ENCODE measurements around the gene CCL4L2. TPM values are rescaled to one million over a fixed set of nuclear protein-coding genes. Genes with fewer than 3 reads are reported as not detected.
"Not testable (repeated sequence)": the region's sequence is repeated elsewhere in the genome, so short reads cannot be mapped to it uniquely, and the experiment has no call there.

The CCL4L2 gene
- total RNA-seq, 1 experiment from 2014 or later = not detected

GRCh38 chr17:36205637-36206485, 5.0 kb upstream of the CCL4L2 start:
- H3K27me3 ChIP-seq (replicated peaks) = peaks cover 6% of the 10 kb centered on the region
- H3K4me1 ChIP-seq (replicated peaks) = no peaks in the 10 kb centered on the region
- H3K4me3 ChIP-seq = no peak overlapping the region
- no peak overlapping the region for H3K27ac ChIP-seq
- DNase-seq (ENCODE audit: low read depth in 1 of 2, low spot score in 2 of 2) = no peak
- no peaks in the 10 kb centered on the region for H3K36me3 ChIP-seq
- no peaks in the 10 kb centered on the region for H3K9me3 ChIP-seq (replicated peaks)

- not testable (repeated sequence) for H3K27ac ChIP-seq; H3K4me3 ChIP-seq; H3K27me3 ChIP-seq (replicated peaks); DNase-seq (ENCODE audit: low read depth in 1 of 2, low spot score in 2 of 2); H3K4me1 ChIP-seq (replicated peaks); H3K9me3 ChIP-seq (replicated peaks); H3K36me3 ChIP-seq
These were observed 4.4 kb upstream of the CCL4L2 start for GRCh38 chr17:36206486-36206821.

- H3K9me3 ChIP-seq (replicated peaks); H3K4me1 ChIP-seq (replicated peaks); H3K36me3 ChIP-seq; H3K27me3 ChIP-seq (replicated peaks); H3K4me3 ChIP-seq; DNase-seq (ENCODE audit: low read depth in 1 of 2, low spot score in 2 of 2); H3K27ac ChIP-seq: not testable (repeated sequence)
These were observed 3.5 kb upstream of the CCL4L2 start for GRCh38 chr17:36207383-36207782.

- no peaks in the 10 kb centered on the region for H3K36me3 ChIP-seq
- peaks cover 19% of the 10 kb centered on the region for H3K27me3 ChIP-seq (replicated peaks)
- no peaks in the 10 kb centered on the region for H3K4me1 ChIP-seq (replicated peaks)
- DNase-seq (ENCODE audit: low read depth in 1 of 2, low spot score in 2 of 2) = no peak
- H3K4me3 ChIP-seq = no peak overlapping the region
- H3K27ac ChIP-seq = no peak overlapping the region
- H3K9me3 ChIP-seq (replicated peaks) = no peaks in the 10 kb centered on the region
These were observed 1.3 kb upstream of the CCL4L2 start for GRCh38 chr17:36209575-36209974.

GRCh38 chr17:36211484-36212271, 815 bp downstream of the CCL4L2 start:
- not testable (repeated sequence) for DNase-seq (ENCODE audit: low read depth in 1 of 2, low spot score in 2 of 2); H3K27ac ChIP-seq; H3K9me3 ChIP-seq (replicated peaks); H3K4me3 ChIP-seq; H3K36me3 ChIP-seq; H3K4me1 ChIP-seq (replicated peaks)
- H3K27me3 ChIP-seq (replicated peaks) = peaks cover 20% of the 10 kb centered on the region

- Histone ChIP-seq H3K9me3 (replicated peaks) (no peaks in the 10 kb centered on the region), H3K27me3 (replicated peaks) (peaks cover 18% of the 10 kb centered on the region), H3K27ac (no peak overlapping the region), H3K4me3 (no peak overlapping the region), H3K36me3 (no peaks in the 10 kb centered on the region), H3K4me1 (replicated peaks) (no peaks in the 10 kb centered on the region)
- DNase-seq (ENCODE audit: low read depth in 1 of 2, low spot score in 2 of 2) = no peak
These were observed 1.4 kb downstream of the CCL4L2 start for GRCh38 chr17:36212272-36212605.

- Histone ChIP-seq H3K4me3 (no peak overlapping the region), H3K4me1 (replicated peaks) (no peaks in the 10 kb centered on the region), H3K36me3 (no peaks in the 10 kb centered on the region), H3K27me3 (replicated peaks) (peaks cover 18% of the 10 kb centered on the region), H3K27ac (no peak overlapping the region), H3K9me3 (replicated peaks) (no peaks in the 10 kb centered on the region)
- no peak for DNase-seq (ENCODE audit: low read depth in 1 of 2, low spot score in 2 of 2)
These were observed 2.1 kb downstream of the CCL4L2 start for GRCh38 chr17:36212966-36213365.

- H3K9me3 ChIP-seq (replicated peaks) = no peaks in the 10 kb centered on the region
- H3K36me3 ChIP-seq = no peaks in the 10 kb centered on the region
- no peaks in the 10 kb centered on the region for H3K4me1 ChIP-seq (replicated peaks)
- no peak overlapping the region for H3K27ac ChIP-seq
- peaks cover 18% of the 10 kb centered on the region for H3K27me3 ChIP-seq (replicated peaks)
- no peak for DNase-seq (ENCODE audit: low read depth in 1 of 2, low spot score in 2 of 2)
- no peak overlapping the region for H3K4me3 ChIP-seq
These were observed 2.8 kb downstream of the CCL4L2 start for GRCh38 chr17:36213695-36214094.

- H3K9me3 ChIP-seq (replicated peaks) = no peaks in the 10 kb centered on the region
- H3K36me3 ChIP-seq = no peaks in the 10 kb centered on the region
- H3K4me1 ChIP-seq (replicated peaks) = no peaks in the 10 kb centered on the region
- no peak for DNase-seq (ENCODE audit: low read depth in 1 of 2, low spot score in 2 of 2)
- H3K4me3 ChIP-seq = no peak overlapping the region
- peaks cover 16% of the 10 kb centered on the region for H3K27me3 ChIP-seq (replicated peaks)
- H3K27ac ChIP-seq = no peak overlapping the region
These were observed 4.1 kb downstream of the CCL4L2 start for GRCh38 chr17:36214918-36215317.

- not testable (repeated sequence) for H3K4me1 ChIP-seq (replicated peaks); H3K36me3 ChIP-seq; H3K9me3 ChIP-seq (replicated peaks); H3K4me3 ChIP-seq; DNase-seq (ENCODE audit: low read depth in 1 of 2, low spot score in 2 of 2); H3K27ac ChIP-seq
- H3K27me3 ChIP-seq (replicated peaks) = peaks cover 20% of the 10 kb centered on the region
These were observed 4.8 kb downstream of the CCL4L2 start for GRCh38 chr17:36215406-36216308.

- not testable (repeated sequence) for H3K9me3 ChIP-seq (replicated peaks); H3K36me3 ChIP-seq; H3K27ac ChIP-seq; DNase-seq (ENCODE audit: low read depth in 1 of 2, low spot score in 2 of 2); H3K4me3 ChIP-seq; H3K4me1 ChIP-seq (replicated peaks)
- H3K27me3 ChIP-seq (replicated peaks) = peaks cover 10% of the 10 kb centered on the region
These were observed 8.7 kb downstream of the CCL4L2 start for GRCh38 chr17:36219556-36219955.

GRCh38 chr17:36220737-36221580, 10.1 kb downstream of the CCL4L2 start:
- DNase-seq (ENCODE audit: low read depth in 1 of 2, low spot score in 2 of 2); H3K4me3 ChIP-seq; H3K9me3 ChIP-seq (replicated peaks); H3K36me3 ChIP-seq; H3K27me3 ChIP-seq (replicated peaks); H3K27ac ChIP-seq; H3K4me1 ChIP-seq (replicated peaks): not testable (repeated sequence)

- H3K9me3 ChIP-seq (replicated peaks); H3K27me3 ChIP-seq (replicated peaks); DNase-seq (ENCODE audit: low read depth in 1 of 2, low spot score in 2 of 2); H3K4me1 ChIP-seq (replicated peaks); H3K36me3 ChIP-seq; H3K4me3 ChIP-seq; H3K27ac ChIP-seq: not testable (repeated sequence)
These were observed 10.8 kb downstream of the CCL4L2 start for GRCh38 chr17:36221581-36222100.

Data from SJSA1 (cell line).